ENCODE data around the gene CUBN.

Gene CUBN

DNA sequence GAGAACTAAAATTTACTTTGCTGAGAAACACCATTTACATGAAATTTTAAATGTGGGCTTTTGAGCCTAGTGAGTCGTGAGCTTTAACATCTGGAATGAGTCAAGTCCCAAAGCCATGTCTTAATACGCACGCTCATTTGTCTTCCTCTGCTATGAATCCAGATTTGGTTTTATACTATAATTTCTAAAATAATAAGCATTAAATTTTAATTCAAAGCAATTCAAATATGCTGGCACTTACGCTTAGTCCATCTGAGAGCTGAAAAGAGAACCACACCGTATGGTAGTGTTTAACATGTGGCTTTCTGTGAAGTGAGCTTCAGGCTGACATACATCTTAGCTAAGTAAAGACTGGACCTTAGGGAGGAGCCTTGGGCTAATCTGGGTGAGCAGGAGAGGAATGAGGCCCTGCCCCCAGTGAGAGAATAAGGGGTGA, 52.2 kb downstream of the CUBN start:
- Histone ChIP-seq H3K9me3 (ENCODE audit: control insufficient read depth, insufficient read depth, low read length) (no peaks in the 10 kb centered on the region), H3K9ac (ENCODE audit: low read depth, low read length) (no peak overlapping the region), H3K27me3 (ENCODE audit: control insufficient read depth, insufficient read depth, low read length) (no peaks in the 10 kb centered on the region), H3K4me1 (ENCODE audit: control insufficient read depth, insufficient read depth, low read length) (peaks cover 2% of the 10 kb centered on the region), H3K4me3 (ENCODE audit: low read depth, low read length) (no peak overlapping the region), H3K36me3 (ENCODE audit: control insufficient read depth, insufficient read depth, low read length) (no peaks in the 10 kb centered on the region)

DNA sequence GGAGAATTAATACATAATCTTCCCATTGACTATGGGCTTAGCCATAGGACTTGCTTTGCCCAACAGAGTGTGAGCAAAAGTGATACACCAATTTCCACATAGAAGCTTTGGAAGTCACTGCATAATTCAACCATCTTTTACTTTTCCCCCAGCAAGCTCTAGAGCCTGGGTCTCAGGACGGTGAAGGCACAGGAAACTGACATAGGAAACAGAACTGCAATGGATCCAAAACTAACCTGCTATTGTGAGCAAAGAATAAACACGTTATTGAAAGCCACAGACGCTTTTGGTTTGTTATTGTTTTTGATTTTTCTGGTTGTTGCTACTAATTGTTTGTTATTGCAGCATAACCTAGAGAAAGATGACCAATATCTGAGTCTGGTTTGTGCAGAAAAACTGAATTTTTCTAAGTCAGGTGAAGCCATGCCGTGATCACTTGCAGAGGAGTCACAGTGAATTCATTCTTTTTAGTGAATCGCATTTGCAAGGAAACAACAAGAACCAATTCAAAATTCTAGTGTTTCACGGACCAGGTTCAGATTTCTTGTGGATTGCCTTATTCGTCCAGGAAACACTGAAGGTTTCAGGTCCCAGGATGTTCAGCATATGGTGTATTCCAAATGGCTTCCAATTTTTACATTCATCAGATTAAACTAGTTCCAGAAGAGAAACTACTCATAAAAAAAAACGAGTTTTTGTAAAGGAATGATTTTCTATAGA, 52.8 kb downstream of the CUBN start:
- no peaks in the 10 kb centered on the region for H3K36me3 ChIP-seq (ENCODE audit: control insufficient read depth, insufficient read depth, low read length)
- no peaks in the 10 kb centered on the region for H3K9me3 ChIP-seq (ENCODE audit: control insufficient read depth, insufficient read depth, low read length)
- H3K27me3 ChIP-seq (ENCODE audit: control insufficient read depth, insufficient read depth, low read length): no peaks in the 10 kb centered on the region
- no peak overlapping the region for H3K4me3 ChIP-seq (ENCODE audit: low read depth, low read length)
- H3K4me1 ChIP-seq (ENCODE audit: control insufficient read depth, insufficient read depth, low read length): peaks cover 2% of the 10 kb centered on the region
- H3K9ac ChIP-seq (ENCODE audit: low read depth, low read length): no peak overlapping the region

DNA sequence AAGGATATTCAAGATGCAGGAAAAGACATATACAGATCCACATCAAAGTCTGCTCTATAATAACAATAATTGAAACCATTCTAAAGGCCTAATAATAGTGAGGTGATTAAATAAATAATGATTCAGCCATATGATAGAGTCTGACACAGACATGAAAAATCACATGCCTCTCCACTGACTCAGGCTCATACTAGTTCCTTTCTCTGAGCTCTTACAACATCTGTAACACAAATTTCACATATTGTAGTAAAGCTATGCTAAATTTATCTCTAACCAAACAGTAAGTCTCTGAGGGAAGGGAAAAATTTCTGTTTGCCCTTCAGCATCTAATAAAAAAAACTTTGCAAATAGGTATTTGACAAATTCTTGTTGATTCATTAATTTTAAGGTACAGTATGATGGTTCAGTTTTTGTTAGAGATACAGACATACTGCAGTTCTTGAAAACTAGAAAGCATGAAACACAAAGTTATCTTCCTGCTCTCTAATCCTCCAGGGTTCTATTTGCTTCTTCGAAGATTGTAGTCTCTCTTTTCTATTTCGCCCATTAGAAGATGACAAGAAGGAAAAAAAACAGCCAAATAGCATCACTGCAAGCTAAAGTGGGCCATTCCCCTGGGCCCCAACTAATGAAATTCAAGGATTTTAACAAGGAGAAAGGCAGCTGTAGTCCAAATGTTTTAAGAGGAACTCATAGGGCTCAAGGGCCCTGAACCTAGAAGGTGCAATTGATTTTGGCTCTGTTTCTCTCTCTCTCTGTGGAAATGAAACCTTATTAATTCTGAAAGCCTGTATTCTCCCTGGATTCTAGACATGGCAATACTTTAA, 53.9 kb downstream of the CUBN start:
- no peaks in the 10 kb centered on the region for H3K9me3 ChIP-seq (ENCODE audit: control insufficient read depth, insufficient read depth, low read length)
- H3K36me3 ChIP-seq (ENCODE audit: control insufficient read depth, insufficient read depth, low read length): no peaks in the 10 kb centered on the region
- no peak overlapping the region for H3K4me3 ChIP-seq (ENCODE audit: low read depth, low read length)

DNA sequence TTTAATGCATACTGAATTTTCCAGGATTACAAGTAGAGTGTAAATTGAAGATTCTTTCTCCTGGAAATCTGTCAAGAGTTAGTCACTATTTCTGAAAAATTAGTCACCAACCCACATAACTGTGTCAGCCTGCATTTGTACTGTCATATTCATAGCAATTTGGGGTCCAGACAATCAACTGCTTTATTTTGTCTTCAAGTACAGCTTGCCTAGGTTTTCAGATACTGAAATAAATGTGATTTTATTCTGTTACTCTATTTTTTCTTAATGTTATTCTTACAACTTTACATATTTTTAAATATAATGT, 55.1 kb downstream of the CUBN start:
- no peaks in the 10 kb centered on the region for H3K27me3 ChIP-seq (ENCODE audit: control insufficient read depth, insufficient read depth, low read length)
- no peaks in the 10 kb centered on the region for H3K9me3 ChIP-seq (ENCODE audit: control insufficient read depth, insufficient read depth, low read length)
- no peaks in the 10 kb centered on the region for H3K36me3 ChIP-seq (ENCODE audit: control insufficient read depth, insufficient read depth, low read length)
- no peak overlapping the region for H3K9ac ChIP-seq (ENCODE audit: low read depth, low read length)
- peaks cover 2% of the 10 kb centered on the region for H3K4me1 ChIP-seq (ENCODE audit: control insufficient read depth, insufficient read depth, low read length)
- no peak overlapping the region for H3K4me3 ChIP-seq (ENCODE audit: low read depth, low read length)

More for the DNA sequence above, 53.9 kb downstream of the CUBN start:
- Histone ChIP-seq H3K27me3 (ENCODE audit: control insufficient read depth, insufficient read depth, low read length) (no peaks in the 10 kb centered on the region), H3K9ac (ENCODE audit: low read depth, low read length) (no peak overlapping the region), H3K4me1 (ENCODE audit: control insufficient read depth, insufficient read depth, low read length) (peaks cover 2% of the 10 kb centered on the region)

DNA sequence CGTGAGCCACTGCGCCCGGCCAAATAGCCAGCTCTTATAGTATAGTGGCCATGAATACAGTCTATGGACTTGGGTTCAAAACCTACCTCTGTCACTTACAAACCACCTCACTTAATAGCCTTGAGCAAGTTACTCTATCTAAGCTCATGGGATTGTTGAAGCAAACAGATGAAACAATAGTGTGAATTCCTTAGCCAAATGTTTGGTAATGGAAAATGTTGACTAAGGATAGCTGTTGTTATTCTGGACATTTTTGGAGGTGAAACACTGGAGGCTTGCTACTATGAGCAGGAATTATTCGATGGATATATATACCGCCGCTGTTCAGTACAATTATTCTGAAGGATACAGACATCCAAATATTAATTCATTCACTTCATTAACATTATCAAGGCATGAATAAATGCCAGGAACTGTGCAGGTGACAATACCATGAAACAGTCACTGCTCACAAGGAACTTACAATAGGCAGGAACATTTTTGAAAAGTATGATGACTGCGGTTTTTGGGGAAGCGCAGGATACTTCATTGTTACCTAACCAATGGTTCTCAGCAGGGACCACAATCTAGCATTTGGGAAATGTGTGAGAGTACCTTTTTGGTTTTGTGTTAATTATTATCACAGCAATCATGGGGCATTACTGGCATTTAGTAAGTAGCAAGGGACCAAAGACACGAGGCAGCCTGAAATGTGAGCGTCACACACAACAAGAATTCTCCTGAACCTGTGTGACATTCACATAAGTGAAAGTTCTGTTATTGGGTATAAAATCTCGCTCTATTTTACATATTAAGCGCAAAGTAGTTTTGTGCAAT, 55.7 kb downstream of the CUBN start:
- H3K36me3 ChIP-seq (ENCODE audit: control insufficient read depth, insufficient read depth, low read length): no peaks in the 10 kb centered on the region
- H3K27me3 ChIP-seq (ENCODE audit: control insufficient read depth, insufficient read depth, low read length): no peaks in the 10 kb centered on the region
- no peaks in the 10 kb centered on the region for H3K9me3 ChIP-seq (ENCODE audit: control insufficient read depth, insufficient read depth, low read length)
- no peak overlapping the region for H3K4me3 ChIP-seq (ENCODE audit: low read depth, low read length)
- no peak overlapping the region for H3K9ac ChIP-seq (ENCODE audit: low read depth, low read length)
- H3K4me1 ChIP-seq (ENCODE audit: control insufficient read depth, insufficient read depth, low read length): peaks cover 2% of the 10 kb centered on the region

DNA sequence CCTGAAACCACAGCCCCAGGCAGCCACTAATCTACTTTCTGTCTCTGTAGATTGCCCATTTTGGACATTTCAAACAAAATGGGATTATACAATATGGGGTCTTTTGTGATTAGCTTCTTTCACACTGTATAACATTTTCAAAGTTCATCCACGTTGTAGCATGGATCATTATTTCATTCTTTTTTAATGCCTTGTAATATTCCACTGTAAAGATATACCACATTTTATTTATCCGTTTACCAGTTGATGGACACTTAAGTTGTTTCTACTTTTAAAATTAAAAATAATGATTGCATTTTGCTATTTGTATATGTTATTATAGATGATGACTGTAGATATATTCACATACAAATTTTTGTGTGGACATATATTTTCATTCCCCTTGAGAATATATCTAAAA, 60.7 kb downstream of the CUBN start:
- Histone ChIP-seq H3K4me3 (ENCODE audit: low read depth, low read length) (no peak overlapping the region), H3K36me3 (ENCODE audit: control insufficient read depth, insufficient read depth, low read length) (no peaks in the 10 kb centered on the region), H3K9me3 (ENCODE audit: control insufficient read depth, insufficient read depth, low read length) (no peaks in the 10 kb centered on the region), H3K4me1 (ENCODE audit: control insufficient read depth, insufficient read depth, low read length) (no peaks in the 10 kb centered on the region), H3K27me3 (ENCODE audit: control insufficient read depth, insufficient read depth, low read length) (no peaks in the 10 kb centered on the region), H3K9ac (ENCODE audit: low read depth, low read length) (no peak overlapping the region)

DNA sequence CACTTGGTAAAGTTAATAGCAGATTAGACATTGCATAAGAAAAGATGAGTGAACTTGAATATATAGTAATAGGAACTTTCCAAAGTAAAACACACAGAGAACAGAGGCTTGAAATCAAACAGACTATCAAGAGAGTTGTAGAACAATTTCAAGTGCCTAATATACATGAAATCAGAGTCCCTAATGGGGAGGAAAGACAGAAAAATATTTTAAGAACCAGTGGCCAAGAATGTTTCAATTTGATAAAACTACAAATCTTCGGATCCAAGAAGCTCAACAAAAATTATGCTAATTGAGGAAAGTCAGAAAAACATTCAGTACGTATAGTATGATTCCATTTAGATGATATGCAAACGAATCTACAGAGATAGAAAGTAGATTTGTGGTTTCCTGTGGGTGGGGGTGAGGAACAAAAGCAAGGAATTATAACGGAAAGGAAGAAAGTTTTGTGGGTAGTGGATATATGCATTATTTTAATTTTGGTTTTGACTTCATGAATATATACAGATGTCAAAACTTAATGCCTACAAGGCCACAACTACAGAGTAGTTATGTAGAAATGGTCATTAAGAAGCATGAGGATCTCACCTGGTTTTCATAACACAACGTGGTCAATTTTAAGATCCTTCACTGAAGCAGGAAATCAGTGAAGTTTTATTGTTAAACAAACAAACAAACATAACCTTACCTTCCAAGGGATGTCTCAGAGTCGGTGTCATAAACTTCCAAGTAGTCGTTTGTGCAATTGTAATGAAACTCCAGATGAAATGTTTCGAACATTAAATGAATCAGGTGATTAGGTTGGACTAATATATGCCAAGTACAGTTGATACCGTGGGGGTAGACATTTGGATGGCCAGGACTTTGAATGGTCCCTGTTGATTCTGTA, 62.0 kb downstream of the CUBN start:
- no peaks in the 10 kb centered on the region for H3K36me3 ChIP-seq (ENCODE audit: control insufficient read depth, insufficient read depth, low read length)
- no peak overlapping the region for H3K9ac ChIP-seq (ENCODE audit: low read depth, low read length)
- H3K4me1 ChIP-seq (ENCODE audit: control insufficient read depth, insufficient read depth, low read length): no peaks in the 10 kb centered on the region
- no peaks in the 10 kb centered on the region for H3K27me3 ChIP-seq (ENCODE audit: control insufficient read depth, insufficient read depth, low read length)
- no peaks in the 10 kb centered on the region for H3K9me3 ChIP-seq (ENCODE audit: control insufficient read depth, insufficient read depth, low read length)
- H3K4me3 ChIP-seq (ENCODE audit: low read depth, low read length): no peak overlapping the region

DNA sequence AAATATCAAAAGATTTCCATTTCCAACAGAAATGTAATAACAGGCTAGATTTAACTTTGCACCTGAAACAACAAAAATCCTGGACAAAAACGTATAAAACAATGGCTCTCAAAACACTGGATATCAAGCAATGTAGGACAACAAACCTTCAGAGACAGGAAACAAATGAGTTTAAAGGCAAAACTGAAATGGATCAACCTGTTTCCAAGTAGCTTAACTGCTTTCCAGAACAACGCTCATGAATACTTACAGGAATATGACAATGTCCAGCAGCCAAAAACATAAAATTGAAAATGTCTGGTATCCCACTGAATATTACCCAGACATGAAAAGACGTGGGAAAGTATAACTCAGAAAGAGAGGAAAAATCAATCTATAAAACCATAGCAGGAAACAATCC, 62.8 kb downstream of the CUBN start:
- no peaks in the 10 kb centered on the region for H3K27me3 ChIP-seq (ENCODE audit: control insufficient read depth, insufficient read depth, low read length)
- no peaks in the 10 kb centered on the region for H3K36me3 ChIP-seq (ENCODE audit: control insufficient read depth, insufficient read depth, low read length)
- H3K4me3 ChIP-seq (ENCODE audit: low read depth, low read length): no peak overlapping the region
- H3K9me3 ChIP-seq (ENCODE audit: control insufficient read depth, insufficient read depth, low read length): no peaks in the 10 kb centered on the region
- no peaks in the 10 kb centered on the region for H3K4me1 ChIP-seq (ENCODE audit: control insufficient read depth, insufficient read depth, low read length)
- H3K9ac ChIP-seq (ENCODE audit: low read depth, low read length): no peak overlapping the region

DNA sequence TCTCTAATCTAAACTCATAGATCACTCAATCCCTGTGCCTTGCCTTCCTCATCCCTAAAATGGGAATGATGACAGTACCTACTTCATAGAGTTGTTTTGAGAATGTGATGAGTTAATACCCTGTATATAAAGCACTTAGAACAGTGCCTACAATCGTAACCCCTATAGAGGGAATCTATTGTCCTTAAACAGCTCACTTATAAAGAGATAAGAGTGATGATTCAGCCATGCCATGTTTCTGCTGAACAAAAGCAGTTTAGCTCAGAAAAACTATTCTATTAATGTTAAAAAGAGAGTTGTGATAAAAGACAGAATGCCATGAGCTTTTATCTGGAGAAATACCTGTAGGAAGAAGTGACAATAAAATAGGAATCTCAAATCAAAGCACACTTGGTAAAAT, 63.6 kb downstream of the CUBN start:
- Histone ChIP-seq H3K4me1 (ENCODE audit: control insufficient read depth, insufficient read depth, low read length) (no peaks in the 10 kb centered on the region), H3K9ac (ENCODE audit: low read depth, low read length) (no peak overlapping the region), H3K4me3 (ENCODE audit: low read depth, low read length) (no peak overlapping the region), H3K27me3 (ENCODE audit: control insufficient read depth, insufficient read depth, low read length) (no peaks in the 10 kb centered on the region), H3K9me3 (ENCODE audit: control insufficient read depth, insufficient read depth, low read length) (no peaks in the 10 kb centered on the region), H3K36me3 (ENCODE audit: control insufficient read depth, insufficient read depth, low read length) (no peaks in the 10 kb centered on the region)

DNA sequence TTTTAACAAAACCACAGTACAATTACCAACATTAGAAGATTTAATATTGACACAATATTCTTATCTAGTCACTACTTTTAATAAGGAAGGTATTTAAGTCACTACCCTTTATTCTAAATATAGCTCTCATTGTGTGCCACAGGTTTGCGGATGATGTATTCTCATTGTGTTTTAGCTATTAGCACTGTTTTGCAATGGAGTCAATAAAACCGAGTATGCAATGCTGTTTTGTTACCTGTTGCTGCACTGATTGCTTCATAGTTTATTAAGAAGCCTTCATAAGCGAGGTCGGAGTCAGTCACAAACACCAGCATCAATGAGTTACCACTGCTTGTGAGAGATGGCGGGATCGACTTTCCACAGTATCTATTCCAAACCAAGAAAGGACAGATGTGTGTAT, 64.3 kb downstream of the CUBN start:
- Histone ChIP-seq H3K27me3 (ENCODE audit: control insufficient read depth, insufficient read depth, low read length) (no peaks in the 10 kb centered on the region), H3K9ac (ENCODE audit: low read depth, low read length) (no peak overlapping the region), H3K36me3 (ENCODE audit: control insufficient read depth, insufficient read depth, low read length) (no peaks in the 10 kb centered on the region), H3K9me3 (ENCODE audit: control insufficient read depth, insufficient read depth, low read length) (no peaks in the 10 kb centered on the region), H3K4me3 (ENCODE audit: low read depth, low read length) (no peak overlapping the region), H3K4me1 (ENCODE audit: control insufficient read depth, insufficient read depth, low read length) (no peaks in the 10 kb centered on the region)

DNA sequence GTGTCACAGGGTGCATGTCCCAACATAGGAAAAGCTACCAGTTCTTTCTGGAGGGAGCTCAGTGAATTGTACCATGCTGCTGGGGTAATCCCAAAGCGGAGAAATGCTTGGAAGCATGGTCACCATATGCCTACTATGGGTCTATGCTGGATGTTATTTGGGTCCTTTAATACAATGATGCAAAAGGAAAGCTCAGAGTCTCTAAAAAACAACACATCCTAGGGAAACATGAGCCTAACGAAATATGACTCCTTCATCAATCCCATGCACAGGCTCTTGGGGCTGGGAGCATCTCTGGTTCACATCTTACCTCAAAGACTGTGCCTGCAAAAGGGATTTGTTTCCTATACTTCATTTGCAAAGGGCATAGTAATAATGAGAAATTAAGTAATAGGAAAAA, 65.2 kb downstream of the CUBN start:
- H3K4me1 ChIP-seq (ENCODE audit: control insufficient read depth, insufficient read depth, low read length): no peaks in the 10 kb centered on the region
- no peak overlapping the region for H3K9ac ChIP-seq (ENCODE audit: low read depth, low read length)
- H3K36me3 ChIP-seq (ENCODE audit: control insufficient read depth, insufficient read depth, low read length): no peaks in the 10 kb centered on the region
- no peaks in the 10 kb centered on the region for H3K9me3 ChIP-seq (ENCODE audit: control insufficient read depth, insufficient read depth, low read length)
- H3K4me3 ChIP-seq (ENCODE audit: low read depth, low read length): no peak overlapping the region
- no peaks in the 10 kb centered on the region for H3K27me3 ChIP-seq (ENCODE audit: control insufficient read depth, insufficient read depth, low read length)
